SK-N-SH treated with all-trans-retinoic acid at 6 μM for 48 hours (cell line): ENCODE measurements around the gene CLK2.

Source experiments
- ARNTL ChIP-seq: fragments of 450-650 bp; formaldehyde crosslinking; IDR thresholded peaks from 2 replicates; pipeline ENCODE4 v1.5.0; 2020; ENCODE audit warnings: low read depth, mild to moderate bottlenecking, moderate library complexity, borderline replicate concordance
- ESRRG ChIP-seq: fragments of 250-450 bp; sonication (Bioruptor Pico); IDR thresholded peaks from 2 replicates; pipeline ENCODE4 v1.6.1; 2021; ENCODE audit warnings: mild to moderate bottlenecking
- GLIS3 ChIP-seq: fragments of 250-450 bp; sonication (Bioruptor Pico); IDR thresholded peaks from 2 replicates; pipeline ENCODE4 v1.5.0; 2020; ENCODE audit warnings: mild to moderate bottlenecking, moderate library complexity
- ISL1 ChIP-seq: fragments of 250-450 bp; sonication (Bioruptor Pico); IDR thresholded peaks from 2 replicates; pipeline ENCODE4 v2.1.2; 2022; ENCODE audit warnings: mild to moderate bottlenecking, moderate library complexity
- PPARA ChIP-seq: fragments of 250-450 bp; sonication (Bioruptor Pico); IDR thresholded peaks from 2 replicates; pipeline ENCODE4 v1.5.0; 2020; ENCODE audit warnings: mild to moderate bottlenecking, borderline replicate concordance
- RARB ChIP-seq: fragments of 250-450 bp; sonication (Bioruptor Pico); IDR thresholded peaks from 2 replicates; pipeline ENCODE4 v1.8.0; 2021; ENCODE audit warnings: mild to moderate bottlenecking, moderate library complexity
- SNAI2 ChIP-seq: fragments of 250-450 bp; sonication (Bioruptor Pico); IDR thresholded peaks from 2 replicates; pipeline ENCODE4 v1.5.0; 2020; ENCODE audit warnings: mild to moderate bottlenecking, moderate library complexity
- TCF4 ChIP-seq: fragments of 250-450 bp; sonication (Bioruptor Pico); IDR thresholded peaks from 2 replicates; pipeline ENCODE4 v1.8.0; 2021; ENCODE audit warnings: mild to moderate bottlenecking, moderate library complexity, borderline replicate concordance
- TOX ChIP-seq: fragments of 250-450 bp; sonication (Bioruptor Pico); IDR thresholded peaks from 2 replicates; pipeline ENCODE4 v1.8.0; 2021; ENCODE audit warnings: mild to moderate bottlenecking, moderate library complexity, borderline replicate concordance
- ZFP30 ChIP-seq: fragments of 450-650 bp; formaldehyde crosslinking; IDR thresholded peaks from 2 replicates; pipeline ENCODE4 v1.5.0; 2022; ENCODE audit warnings: mild to moderate bottlenecking, moderate library complexity
- TF ChIP-seq, protein P1 (sequence below): fragments of 250-450 bp; sonication (Bioruptor Pico); IDR thresholded peaks from 2 replicates; pipeline ENCODE4 v1.8.0; 2020; ENCODE audit warnings: mild to moderate bottlenecking, moderate library complexity, borderline replicate concordance

DNA sequence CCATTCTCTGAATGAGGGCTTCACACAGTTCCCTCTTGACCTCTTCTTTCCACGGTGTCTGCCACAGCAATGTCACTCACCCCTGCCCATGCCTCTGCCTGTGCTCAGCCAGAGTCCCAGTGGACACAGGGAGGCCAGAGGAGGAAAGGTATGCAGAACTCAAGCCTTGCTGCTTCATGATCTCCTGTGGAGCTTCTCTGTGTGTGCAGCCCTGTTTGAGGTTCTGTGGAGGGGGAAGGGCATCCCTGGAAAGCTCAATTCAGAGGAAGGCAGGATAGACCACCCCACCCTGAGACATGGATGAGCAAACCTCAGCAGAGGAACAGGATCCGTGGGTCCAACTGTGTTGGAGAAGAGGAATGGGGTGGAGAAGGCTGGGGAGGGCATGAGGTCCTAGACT, 6.0 kb upstream of the CLK2 start:
- TF ChIP-seq RARB (CRISPR knock-in tag), result no peak
- TF ChIP-seq GLIS3 (CRISPR knock-in tag), result no peak
- no peak for TF ChIP-seq ISL1 (CRISPR knock-in tag)
- TF ChIP-seq, protein P1, sequence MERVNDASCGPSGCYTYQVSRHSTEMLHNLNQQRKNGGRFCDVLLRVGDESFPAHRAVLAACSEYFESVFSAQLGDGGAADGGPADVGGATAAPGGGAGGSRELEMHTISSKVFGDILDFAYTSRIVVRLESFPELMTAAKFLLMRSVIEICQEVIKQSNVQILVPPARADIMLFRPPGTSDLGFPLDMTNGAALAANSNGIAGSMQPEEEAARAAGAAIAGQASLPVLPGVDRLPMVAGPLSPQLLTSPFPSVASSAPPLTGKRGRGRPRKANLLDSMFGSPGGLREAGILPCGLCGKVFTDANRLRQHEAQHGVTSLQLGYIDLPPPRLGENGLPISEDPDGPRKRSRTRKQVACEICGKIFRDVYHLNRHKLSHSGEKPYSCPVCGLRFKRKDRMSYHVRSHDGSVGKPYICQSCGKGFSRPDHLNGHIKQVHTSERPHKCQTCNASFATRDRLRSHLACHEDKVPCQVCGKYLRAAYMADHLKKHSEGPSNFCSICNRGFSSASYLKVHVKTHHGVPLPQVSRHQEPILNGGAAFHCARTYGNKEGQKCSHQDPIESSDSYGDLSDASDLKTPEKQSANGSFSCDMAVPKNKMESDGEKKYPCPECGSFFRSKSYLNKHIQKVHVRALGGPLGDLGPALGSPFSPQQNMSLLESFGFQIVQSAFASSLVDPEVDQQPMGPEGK (CRISPR knock-in tag), result no peak
- TF ChIP-seq PPARA, result no peak
- TF ChIP-seq ZFP30 (CRISPR knock-in tag), result no peak
- no peak for TF ChIP-seq SNAI2 (CRISPR knock-in tag)
- TF ChIP-seq ESRRG (CRISPR knock-in tag), result no peak
- TF ChIP-seq ARNTL (CRISPR knock-in tag), result no peak
- no peak for TF ChIP-seq TOX (CRISPR knock-in tag)
- TF ChIP-seq TCF4 (CRISPR knock-in tag), result no peak
